ENCODE results near the gene AKT3. TPM values are rescaled to one million over a fixed set of nuclear protein-coding genes. Genes with fewer than 3 reads are reported as not detected.

The AKT3 gene
- total and polyA plus RNA-seq, 2 experiments from 2014 or later, result 3.5 to 13.0 TPM

DNA sequence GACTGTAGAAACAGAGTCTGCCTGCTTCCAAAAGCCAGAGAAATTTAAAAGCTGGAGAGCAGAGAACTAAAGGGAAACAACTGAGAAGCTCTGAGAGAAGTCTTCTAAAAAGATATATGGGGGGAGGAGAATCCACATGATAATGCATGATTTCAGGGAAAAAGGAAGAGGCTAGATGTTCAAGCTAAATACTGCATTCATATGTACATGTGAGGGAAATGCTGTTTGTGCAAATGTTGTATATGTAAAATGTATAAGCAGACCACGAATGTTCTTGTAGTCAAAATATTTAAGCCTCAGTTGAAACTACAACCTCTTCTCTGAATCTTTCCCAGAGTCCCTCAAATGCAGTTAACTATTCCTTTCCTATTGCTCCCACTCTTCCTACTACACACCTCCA lies 79.2 kb downstream of the AKT3 start:
- no peak overlapping the region for H3K4me3 ChIP-seq
- H3K27ac ChIP-seq, result no peak overlapping the region
- no peaks in the 10 kb centered on the region for H3K9me3 ChIP-seq (ENCODE audit: low read depth)
- no peaks in the 10 kb centered on the region for H3K4me1 ChIP-seq (ENCODE audit: insufficient read depth)
- no peaks in the 10 kb centered on the region for H3K9me2 ChIP-seq (replicated peaks; ENCODE audit: insufficient read depth)
- DNase-seq (ENCODE audit: low spot score), result no peak
- H3K36me3 ChIP-seq (replicated peaks; ENCODE audit: insufficient read depth, low read depth), result no peaks in the 10 kb centered on the region
- WGBS (ENCODE audit: low lambda C conversion rate, missing lambda C conversion rate), result 96% methylated on average over 1 of the region's 1 CpG
- H3K4me2 ChIP-seq, result no peak overlapping the region
- no peaks in the 10 kb centered on the region for H3K79me2 ChIP-seq
- no peaks in the 10 kb centered on the region for H3K27me3 ChIP-seq
- TF ChIP-seq EZH2 (IDR thresholded peaks at IDR 0.05; ENCODE audit: borderline replicate concordance), result no peak
- TF ChIP-seq, protein P1, sequence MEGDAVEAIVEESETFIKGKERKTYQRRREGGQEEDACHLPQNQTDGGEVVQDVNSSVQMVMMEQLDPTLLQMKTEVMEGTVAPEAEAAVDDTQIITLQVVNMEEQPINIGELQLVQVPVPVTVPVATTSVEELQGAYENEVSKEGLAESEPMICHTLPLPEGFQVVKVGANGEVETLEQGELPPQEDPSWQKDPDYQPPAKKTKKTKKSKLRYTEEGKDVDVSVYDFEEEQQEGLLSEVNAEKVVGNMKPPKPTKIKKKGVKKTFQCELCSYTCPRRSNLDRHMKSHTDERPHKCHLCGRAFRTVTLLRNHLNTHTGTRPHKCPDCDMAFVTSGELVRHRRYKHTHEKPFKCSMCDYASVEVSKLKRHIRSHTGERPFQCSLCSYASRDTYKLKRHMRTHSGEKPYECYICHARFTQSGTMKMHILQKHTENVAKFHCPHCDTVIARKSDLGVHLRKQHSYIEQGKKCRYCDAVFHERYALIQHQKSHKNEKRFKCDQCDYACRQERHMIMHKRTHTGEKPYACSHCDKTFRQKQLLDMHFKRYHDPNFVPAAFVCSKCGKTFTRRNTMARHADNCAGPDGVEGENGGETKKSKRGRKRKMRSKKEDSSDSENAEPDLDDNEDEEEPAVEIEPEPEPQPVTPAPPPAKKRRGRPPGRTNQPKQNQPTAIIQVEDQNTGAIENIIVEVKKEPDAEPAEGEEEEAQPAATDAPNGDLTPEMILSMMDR (IDR thresholded peaks at IDR 0.05; ENCODE audit: poor library complexity), result no peak
- no peaks in the 10 kb centered on the region for H4K20me1 ChIP-seq (ENCODE audit: insufficient read depth, poor library complexity, severe bottlenecking)
- H2AFZ ChIP-seq, result no peak overlapping the region

DNA sequence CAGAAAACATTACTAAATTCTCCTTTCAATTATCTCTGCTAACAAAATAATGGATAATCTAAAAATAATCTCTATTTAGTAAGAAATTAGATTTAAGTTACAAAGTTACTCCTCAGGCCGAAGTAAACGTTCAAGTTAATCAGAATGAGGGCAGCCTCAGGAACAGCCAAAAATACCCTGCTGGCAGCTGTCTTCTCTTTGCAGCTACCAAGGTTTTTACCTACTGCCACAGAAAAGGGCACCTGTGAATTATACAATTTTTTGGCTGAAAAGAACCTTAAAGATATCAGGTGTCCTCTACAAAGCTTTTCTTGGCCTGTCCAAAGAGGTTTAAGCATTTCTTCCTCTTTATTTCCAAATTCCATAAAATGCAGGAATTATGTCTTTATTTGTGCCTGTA lies 84.4 kb downstream of the AKT3 start:
- no peaks in the 10 kb centered on the region for H4K20me1 ChIP-seq (ENCODE audit: insufficient read depth, poor library complexity, severe bottlenecking)

DNA sequence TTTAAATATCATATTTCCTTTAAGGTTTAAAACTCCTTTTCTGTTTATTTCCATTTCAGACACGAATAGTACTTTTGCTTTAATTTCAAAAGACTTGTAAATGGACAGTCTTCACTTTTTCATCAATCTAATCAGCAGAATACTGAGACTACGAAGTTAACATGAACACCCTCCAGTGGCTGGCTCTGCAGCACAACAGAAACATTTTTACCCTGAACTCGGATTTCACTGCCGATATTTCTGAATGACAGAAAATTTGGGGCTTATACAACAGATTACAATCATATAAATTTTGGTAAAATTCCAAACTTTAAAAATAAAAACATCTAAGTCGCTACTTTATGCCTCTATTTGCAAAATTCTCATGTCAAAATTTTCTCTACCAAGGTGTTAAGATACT lies 86.2 kb downstream of the AKT3 start:
- TF ChIP-seq EZH2phosphoT487 (IDR thresholded peaks at IDR 0.05; ENCODE audit: low read depth, severe bottlenecking, unreplicated experiment) (no peak), EZH2 (IDR thresholded peaks at IDR 0.05; ENCODE audit: borderline replicate concordance) (no peak)
- TF ChIP-seq, protein P1 (IDR thresholded peaks at IDR 0.05; ENCODE audit: poor library complexity), result no peak
- H4K20me1 ChIP-seq (ENCODE audit: insufficient read depth, poor library complexity, severe bottlenecking), result no peaks in the 10 kb centered on the region
- no peaks in the 10 kb centered on the region for H3K9me3 ChIP-seq (ENCODE audit: low read depth)
- no peak overlapping the region for H3K4me3 ChIP-seq
- no peaks in the 10 kb centered on the region for H3K27me3 ChIP-seq
- no peaks in the 10 kb centered on the region for H3K36me3 ChIP-seq (replicated peaks; ENCODE audit: insufficient read depth, low read depth)
- H3K79me2 ChIP-seq, result no peaks in the 10 kb centered on the region
- H3K9me2 ChIP-seq (replicated peaks; ENCODE audit: insufficient read depth), result no peaks in the 10 kb centered on the region
- no peaks in the 10 kb centered on the region for H3K4me1 ChIP-seq (ENCODE audit: insufficient read depth)
- 86% methylated on average over 5 of the region's 5 CpGs for WGBS (ENCODE audit: low lambda C conversion rate, missing lambda C conversion rate)
- H3K4me2 ChIP-seq, result no peak overlapping the region
- DNase-seq (ENCODE audit: low spot score), result no peak
- no peak overlapping the region for H3K27ac ChIP-seq
- H2AFZ ChIP-seq, result no peak overlapping the region

More for the DNA sequence above, 84.4 kb downstream of the AKT3 start:
- Histone ChIP-seq H3K4me3 (no peak overlapping the region), H3K4me1 (ENCODE audit: insufficient read depth) (no peaks in the 10 kb centered on the region), H3K36me3 (replicated peaks; ENCODE audit: insufficient read depth, low read depth) (no peaks in the 10 kb centered on the region), H3K9me3 (ENCODE audit: low read depth) (no peaks in the 10 kb centered on the region), H2AFZ (no peak overlapping the region), H3K27ac (no peak overlapping the region), H3K9me2 (replicated peaks; ENCODE audit: insufficient read depth) (no peaks in the 10 kb centered on the region), H3K27me3 (no peaks in the 10 kb centered on the region), H3K4me2 (no peak overlapping the region), H3K79me2 (no peaks in the 10 kb centered on the region)
- no peak for DNase-seq (ENCODE audit: low spot score)
- 85% methylated on average over 2 of the region's 2 CpGs for WGBS (ENCODE audit: low lambda C conversion rate, missing lambda C conversion rate)
- TF ChIP-seq EZH2 (IDR thresholded peaks at IDR 0.05; ENCODE audit: borderline replicate concordance) (no peak), EZH2phosphoT487 (IDR thresholded peaks at IDR 0.05; ENCODE audit: low read depth, severe bottlenecking, unreplicated experiment) (no peak)
- TF ChIP-seq, protein P1 (IDR thresholded peaks at IDR 0.05; ENCODE audit: poor library complexity), result no peak

DNA sequence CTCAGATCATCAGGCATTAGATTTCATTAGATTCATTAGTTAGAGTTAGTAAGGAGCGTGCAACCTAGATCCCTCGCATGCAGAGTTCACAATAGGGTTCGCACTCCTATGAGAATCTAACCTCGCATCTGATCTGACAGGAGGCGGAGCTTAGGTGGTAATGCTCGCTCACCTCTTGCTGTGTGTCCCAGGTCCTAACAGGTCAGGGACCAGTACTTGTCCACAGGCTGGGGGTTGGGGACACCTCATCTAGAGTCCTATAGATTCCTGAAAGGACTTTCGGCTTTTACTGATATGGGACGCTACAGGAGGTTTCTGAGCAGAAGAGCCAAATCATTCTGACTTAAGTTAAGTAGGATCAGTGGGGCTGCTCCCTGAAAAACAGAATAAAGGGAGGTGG lies 91.4 kb downstream of the AKT3 start:
- DNase-seq (ENCODE audit: low spot score), result no peak
- Histone ChIP-seq H2AFZ (no peak overlapping the region), H3K4me2 (no peak overlapping the region), H4K20me1 (ENCODE audit: insufficient read depth, poor library complexity, severe bottlenecking) (no peaks in the 10 kb centered on the region), H3K9me2 (replicated peaks; ENCODE audit: insufficient read depth) (no peaks in the 10 kb centered on the region), H3K27ac (no peak overlapping the region), H3K79me2 (no peaks in the 10 kb centered on the region), H3K9me3 (ENCODE audit: low read depth) (no peaks in the 10 kb centered on the region), H3K27me3 (no peaks in the 10 kb centered on the region), H3K36me3 (replicated peaks; ENCODE audit: insufficient read depth, low read depth) (no peaks in the 10 kb centered on the region), H3K4me1 (ENCODE audit: insufficient read depth) (no peaks in the 10 kb centered on the region), H3K4me3 (no peak overlapping the region)
- 95% methylated on average over 8 of the region's 8 CpGs for WGBS (ENCODE audit: low lambda C conversion rate, missing lambda C conversion rate)
- TF ChIP-seq, protein P1 (IDR thresholded peaks at IDR 0.05; ENCODE audit: poor library complexity), result no peak
- TF ChIP-seq EZH2 (IDR thresholded peaks at IDR 0.05; ENCODE audit: borderline replicate concordance) (no peak), EZH2phosphoT487 (IDR thresholded peaks at IDR 0.05; ENCODE audit: low read depth, severe bottlenecking, unreplicated experiment) (no peak)
